ENCODE results near the gene HEPH.
"Not testable (repeated sequence)": the region's sequence is repeated elsewhere in the genome, so short reads cannot be mapped to it uniquely, and the experiment has no call there.

The HEPH gene

GRCh38 chrX:66163849-66164411, at the start of gene HEPH:
HEPH (plus strand) TSS chrX:66164247; CDS start chrX:66170571, 6,324 bp downstream.
- DNase-seq: no peak

GRCh38 chrX:66118722-66119121, 45.3 kb upstream of the HEPH start:
- not testable (repeated sequence) for DNase-seq

GRCh38 chrX:66121354-66121753, 42.7 kb upstream of the HEPH start:
- not testable (repeated sequence) for DNase-seq

GRCh38 chrX:66126662-66127061, 37.4 kb upstream of the HEPH start:
- no peak for DNase-seq

- DNase-seq: no peak
Observed at GRCh38 chrX:66130469-66130868, 33.6 kb upstream of the HEPH start.

GRCh38 chrX:66135284-66135683, 28.8 kb upstream of the HEPH start:
- not testable (repeated sequence) for DNase-seq

GRCh38 chrX:66142351-66142750, 21.7 kb upstream of the HEPH start:
- DNase-seq: no peak

- no peak for DNase-seq
Observed at GRCh38 chrX:66144258-66144657, 19.8 kb upstream of the HEPH start.

GRCh38 chrX:66149519-66149918, 14.5 kb upstream of the HEPH start:
- no peak for DNase-seq

GRCh38 chrX:66150163-66150562, 13.9 kb upstream of the HEPH start:
- no peak for DNase-seq

GRCh38 chrX:66162331-66162822, 1.7 kb upstream of the HEPH start:
- DNase-seq: no peak

GRCh38 chrX:66163447-66163846, 600 bp upstream of the HEPH start:
- no peak for DNase-seq

- DNase-seq: no peak
Observed at GRCh38 chrX:66164470-66164869, 423 bp downstream of the HEPH start.

GRCh38 chrX:66164931-66165330, 884 bp downstream of the HEPH start:
- DNase-seq: no peak

- no peak for DNase-seq
Observed at GRCh38 chrX:66166671-66167070, 2.6 kb downstream of the HEPH start.

GRCh38 chrX:66167431-66167830, 3.4 kb downstream of the HEPH start:
- no peak for DNase-seq

- DNase-seq: no peak
Observed at GRCh38 chrX:66176134-66176533, 12.1 kb downstream of the HEPH start.

GRCh38 chrX:66191563-66191962, 27.5 kb downstream of the HEPH start:
- DNase-seq: no peak

- no peak for DNase-seq
Observed at GRCh38 chrX:66193821-66194220, 29.8 kb downstream of the HEPH start.

- peak; percentile 47 for DNase-seq
Observed at GRCh38 chrX:66200050-66200664, 36.1 kb downstream of the HEPH start.

GRCh38 chrX:66200855-66201795, 37.1 kb downstream of the HEPH start:
- DNase-seq: peak; percentile 8

- DNase-seq: no peak
Observed at GRCh38 chrX:66203114-66203513, 39.1 kb downstream of the HEPH start.

- DNase-seq: no peak
Observed at GRCh38 chrX:66221856-66222255, 57.8 kb downstream of the HEPH start.

- DNase-seq: no peak
Observed at GRCh38 chrX:66232296-66232695, 68.2 kb downstream of the HEPH start.

Measured in activated CD4-positive, alpha-beta T cell treated with anti-CD3 and anti-CD28 coated beads, Interleukin-2, Interleukin-6, amounts not matched to agents 100 ng/mL and 50 ng/mL, durations not matched to agents 16 hours and 8 hours (primary cell).